GM23338 (cell line): ENCODE results near the gene NKAIN2. TPM values are rescaled to one million over a fixed set of nuclear protein-coding genes. Genes with fewer than 3 reads are reported as not detected.

Source experiments
- ATAC-seq: fragments of 200-7000 bp; cut with Tn5 transposase; 3 replicates; pipeline ENCODE4 v1.9.1; 2020
- DNase-seq: peaks from one replicate; pipeline ENCODE4 v3.0.0-alpha.2; 2015; ENCODE audit warnings: low spot score
- H2AFZ ChIP-seq: fragments of 200-600 bp; sonication (generic); 2 replicates; pipeline ENCODE4 v1.8.0; 2016; ENCODE audit warnings: antibody characterized with exemption, mild to moderate bottlenecking, moderate library complexity
- H3F3A ChIP-seq: fragments of 200-600 bp; sonication (generic); replicated peaks from 2 replicates; pipeline ENCODE4 v1.8.0; 2017; ENCODE audit warnings: antibody characterized with exemption, mixed run types, low read depth
- H3K27ac ChIP-seq: fragments of 200-600 bp; sonication (generic); 2 replicates; pipeline ENCODE4 v1.6.1; 2016; ENCODE audit warnings: low read depth
- H3K27me3 ChIP-seq: fragments of 200-600 bp; sonication (generic); 2 replicates; pipeline ENCODE4 v1.8.0; 2016; ENCODE audit warnings: mild to moderate bottlenecking, mixed run types, moderate library complexity; ENCODE audit not compliant: insufficient read depth
- H3K36me3 ChIP-seq: fragments of 200-600 bp; sonication (generic); 2 replicates; pipeline ENCODE4 v1.8.0; 2016; ENCODE audit warnings: mild to moderate bottlenecking; ENCODE audit not compliant: insufficient read depth
- H3K4me1 ChIP-seq: fragments of 200-600 bp; sonication (generic); 2 replicates; pipeline ENCODE4 v1.8.0; 2016; ENCODE audit warnings: mild to moderate bottlenecking, moderate library complexity; ENCODE audit not compliant: insufficient read depth
- H3K4me2 ChIP-seq: fragments of 200-600 bp; sonication (generic); 2 replicates; pipeline ENCODE4 v1.7.1; 2017; ENCODE audit warnings: mixed run types
- H3K4me3 ChIP-seq: fragments of 200-600 bp; sonication (generic); 2 replicates; pipeline ENCODE4 v1.6.1; 2016; ENCODE audit warnings: mixed run types
- H3K79me2 ChIP-seq: fragments of 200-600 bp; sonication (generic); replicated peaks from 2 replicates; pipeline ENCODE4 v1.8.0; 2017; ENCODE audit warnings: mild to moderate bottlenecking; ENCODE audit not compliant: insufficient read depth
- H3K9me2 ChIP-seq: fragments of 200-600 bp; sonication (generic); 2 replicates; pipeline ENCODE4 v1.8.0; 2017; ENCODE audit not compliant: insufficient read depth
- H4K20me1 ChIP-seq: fragments of 200-600 bp; sonication (generic); replicated peaks from 2 replicates; pipeline ENCODE4 v1.8.0; 2017; ENCODE audit warnings: mild to moderate bottlenecking; ENCODE audit not compliant: insufficient read depth
- H3K27ac Mint-ChIP-seq: 2 replicates; pipeline ENCODE4 v1.8.0; 2020; ENCODE audit warnings: inconsistent platforms, mild to moderate bottlenecking, moderate library complexity, mixed read lengths
- H3K27me3 Mint-ChIP-seq: 3 replicates; pipeline ENCODE4 v1.8.0; 2022; ENCODE audit warnings: low read depth, mild to moderate bottlenecking, moderate library complexity, mixed read lengths, inconsistent platforms; ENCODE audit not compliant: insufficient read depth, poor library complexity
- H3K36me3 Mint-ChIP-seq: 3 replicates; pipeline ENCODE4 v1.8.0; 2021; ENCODE audit warnings: low read depth, mild to moderate bottlenecking, inconsistent platforms, moderate library complexity, mixed read lengths
- H3K4me1 Mint-ChIP-seq: 3 replicates; pipeline ENCODE4 v1.8.0; 2020; ENCODE audit warnings: mild to moderate bottlenecking, inconsistent platforms, mixed read lengths
- H3K4me3 Mint-ChIP-seq: 3 replicates; pipeline ENCODE4 v1.8.0; 2021; ENCODE audit warnings: moderate library complexity, mild to moderate bottlenecking, inconsistent platforms, mixed read lengths
- H3K9me3 Mint-ChIP-seq: 3 replicates; pipeline ENCODE4 v1.8.0; 2020; ENCODE audit warnings: moderate library complexity, mild to moderate bottlenecking, inconsistent platforms, mixed read lengths
- CREB1 ChIP-seq: fragments of 250-450 bp; sonication (Bioruptor Pico); IDR thresholded peaks from 2 replicates; pipeline ENCODE4 v1.5.0; 2020; ENCODE audit warnings: low read depth, mild to moderate bottlenecking, moderate library complexity
- CTCF ChIP-seq, 2 experiments: fragments of 200-600 bp in 1 of 2; sonication (generic) in 1 of 2; conservative IDR thresholded peaks; 2 replicates each; pipeline versions ENCODE4 v1.5.1 to v1.6.1; 2016 to 2017; ENCODE audit warnings: antibody characterized with exemption in 2 of 2, low read depth in 2 of 2, mild to moderate bottlenecking in 2 of 2, moderate library complexity in 1 of 2
- EZH2 ChIP-seq: fragments of 200-600 bp; sonication (generic); IDR thresholded peaks from one replicate; pipeline ENCODE4 v1.8.0; 2017; ENCODE audit warnings: antibody characterized with exemption, mild to moderate bottlenecking, low read depth; ENCODE audit not compliant: unreplicated experiment
- EZH2phosphoT487 ChIP-seq: fragments of 200-600 bp; sonication (generic); IDR thresholded peaks from one replicate; pipeline ENCODE4 v1.8.1; 2018; ENCODE audit warnings: antibody characterized with exemption; ENCODE audit not compliant: unreplicated experiment
- JUNB ChIP-seq: IDR thresholded peaks from one replicate; pipeline ENCODE4 v1.6.1; 2016; ENCODE audit warnings: antibody characterized with exemption; ENCODE audit not compliant: unreplicated experiment
- NANOG ChIP-seq: IDR thresholded peaks from 2 replicates; pipeline ENCODE4 v1.6.1; 2016; ENCODE audit warnings: antibody characterized with exemption, borderline replicate concordance
- POLR2AphosphoS5 ChIP-seq: IDR thresholded peaks from 2 replicates; pipeline ENCODE4 v1.6.1; 2016; ENCODE audit warnings: antibody characterized with exemption, low read depth
- STAT1 ChIP-seq: IDR thresholded peaks from one replicate; pipeline ENCODE4 v1.6.1; 2016; ENCODE audit warnings: antibody characterized with exemption; ENCODE audit not compliant: unreplicated experiment
- ZNF114 ChIP-seq: fragments of 250-450 bp; sonication (Bioruptor Pico); IDR thresholded peaks from 2 replicates; pipeline ENCODE4 v1.5.0; 2020; ENCODE audit warnings: mild to moderate bottlenecking, moderate library complexity
- ZNF462 ChIP-seq: fragments of 250-450 bp; sonication (Bioruptor Pico); IDR thresholded peaks from 2 replicates; pipeline ENCODE4 v1.5.0; 2020; ENCODE audit warnings: mild to moderate bottlenecking, moderate library complexity
- polyA plus RNA-seq: library from polyadenylated mRNA; unstranded; fragments of >200 nt; fragmentation: Nextera tagmentation; extraction: Ambion mirVana; gene quantifications from 2 replicates; pipeline ENCODE4 v1.2.1, GENCODE V29; 2016
- total RNA-seq: library from RNA; depleted of rRNA; stranded (reverse); fragments of >200 nt; shearing (Covaris generic); gene quantifications from 2 replicates; pipeline ENCODE4 v1.2.3, GENCODE V29; 2014

The NKAIN2 gene
- total and polyA plus RNA-seq, 2 experiments from 2014 or later, result 0.39 to 1.1 TPM

GRCh38 chr6:124297507-124297906 lies 493.8 kb downstream of the NKAIN2 start (continued):
- TF ChIP-seq EZH2 (no peak), STAT1 (no peak), NANOG (no peak), JUNB (no peak), ZNF114 (CRISPR knock-in tag) (no peak), ZNF462 (no peak), EZH2phosphoT487 (no peak)

- Histone ChIP-seq H3K27me3 (no peaks in the 10 kb centered on the region), H3K36me3 (no peaks in the 10 kb centered on the region), H4K20me1 (no peaks in the 10 kb centered on the region), H3K27ac (no peak overlapping the region), H3K4me3 (no peak overlapping the region), H3K4me1 (no peaks in the 10 kb centered on the region), H3K4me2 (no peak overlapping the region), H3K79me2 (no peaks in the 10 kb centered on the region), H3F3A (no peaks in the 10 kb centered on the region), H2AFZ (no peak overlapping the region), H3K9me2 (no peaks in the 10 kb centered on the region; the same call in 1 of the 2 replicates)
- no peak for ATAC-seq
- peaks cover 15% of the 10 kb centered on the region for H3K9me3 Mint-ChIP-seq
- no peak for DNase-seq
- H3K4me3 Mint-ChIP-seq, result no peak overlapping the region
- H3K27ac Mint-ChIP-seq, result no peak overlapping the region
- no peaks in the 10 kb centered on the region for H3K4me1 Mint-ChIP-seq
- H3K27me3 Mint-ChIP-seq, result peaks cover 2% of the 10 kb centered on the region
- peaks cover 9% of the 10 kb centered on the region for H3K36me3 Mint-ChIP-seq
- TF ChIP-seq POLR2AphosphoS5 (no peak), ZNF114 (CRISPR knock-in tag) (no peak), CTCF (conservative IDR thresholded peaks at IDR 0.05; ENCODE audit: low read depth in 2 of 2) (no peak), STAT1 (no peak), NANOG (no peak), CREB1 (CRISPR knock-in tag) (no peak)
These were observed 495.1 kb downstream of the NKAIN2 start for GRCh38 chr6:124298730-124299129.
